ENCODE results near the gene PSAT1. TPM values are rescaled to one million over a fixed set of nuclear protein-coding genes. Genes with fewer than 3 reads are reported as not detected.

The PSAT1 gene
- polyA plus RNA-seq, 1 donor (not counting 4 experiments of a cell fraction or from before 2014, with no cell fraction given), result 88.9 TPM

DNA sequence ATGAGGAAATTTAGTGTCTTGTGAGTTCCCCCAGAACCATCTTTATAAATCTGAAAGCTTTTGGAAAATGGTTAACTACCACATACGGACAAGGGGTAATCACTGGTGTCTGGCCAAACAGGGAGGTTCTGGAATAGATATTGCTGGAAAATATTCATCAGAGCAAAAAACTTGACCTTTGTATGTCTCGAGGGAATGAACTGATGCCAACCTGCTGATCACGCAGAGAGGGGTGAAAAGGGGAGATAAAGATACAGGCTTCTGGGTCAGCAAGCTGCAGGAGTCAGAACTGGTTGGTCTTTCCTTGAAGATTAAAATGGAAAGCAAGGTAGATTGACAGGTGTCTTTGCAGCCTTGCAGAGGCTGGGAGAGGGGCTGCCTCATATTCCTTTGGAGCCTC, 35.5 kb downstream of the PSAT1 start:
- Histone ChIP-seq H2AFZ (ENCODE audit: control insufficient read depth, low read length) (no peak overlapping the region), H3K9me3 (ENCODE audit: control insufficient read depth, low read depth, low read length) (no peaks in the 10 kb centered on the region), H3K79me2 (ENCODE audit: control insufficient read depth, insufficient read depth, low read length) (no peaks in the 10 kb centered on the region), H3K4me1 (ENCODE audit: control insufficient read depth, extremely low read depth, insufficient read depth, low read length) (no peaks in the 10 kb centered on the region), H3K4me3 (ENCODE audit: control insufficient read depth in 2 of 3, extremely low read depth in 1 of 3, insufficient read depth in 2 of 3, low read depth in 1 of 3, low read length in 3 of 3) (no peak overlapping the region), H4K20me1 (ENCODE audit: control insufficient read depth, extremely low read depth, insufficient read depth, low read length) (no peaks in the 10 kb centered on the region), H3K4me2 (ENCODE audit: control insufficient read depth, extremely low read depth, insufficient read depth, low read depth, low read length) (no peak overlapping the region), H3K9ac (ENCODE audit: control insufficient read depth, extremely low read depth, insufficient read depth, low read length) (no peak overlapping the region), H3K36me3 (ENCODE audit: control insufficient read depth in 2 of 2, extremely low read depth in 1 of 2, insufficient read depth in 2 of 2, low read length in 2 of 2) (peaks cover 0 to 6% of the 10 kb centered on the region in 2 experiments), H3K9me1 (ENCODE audit: control insufficient read depth, extremely low read depth, insufficient read depth, low read length) (no peaks in the 10 kb centered on the region), H3K27ac (ENCODE audit: control insufficient read depth, insufficient read depth, low read length) (no peak overlapping the region), H3K27me3 (ENCODE audit: control insufficient read depth, extremely low read depth, insufficient read depth, low read length) (no peaks in the 10 kb centered on the region)
- DNase-seq (ENCODE audit: low read depth, low spot score) (no peak), FAIRE-seq (no peak)
- dilution Hi-C loops (cut with MboI; ENCODE audit: extremely low pct_ligation_motif_present, low sequenced_read_pairs), result no loop called here
- TF ChIP-seq, protein P1, sequence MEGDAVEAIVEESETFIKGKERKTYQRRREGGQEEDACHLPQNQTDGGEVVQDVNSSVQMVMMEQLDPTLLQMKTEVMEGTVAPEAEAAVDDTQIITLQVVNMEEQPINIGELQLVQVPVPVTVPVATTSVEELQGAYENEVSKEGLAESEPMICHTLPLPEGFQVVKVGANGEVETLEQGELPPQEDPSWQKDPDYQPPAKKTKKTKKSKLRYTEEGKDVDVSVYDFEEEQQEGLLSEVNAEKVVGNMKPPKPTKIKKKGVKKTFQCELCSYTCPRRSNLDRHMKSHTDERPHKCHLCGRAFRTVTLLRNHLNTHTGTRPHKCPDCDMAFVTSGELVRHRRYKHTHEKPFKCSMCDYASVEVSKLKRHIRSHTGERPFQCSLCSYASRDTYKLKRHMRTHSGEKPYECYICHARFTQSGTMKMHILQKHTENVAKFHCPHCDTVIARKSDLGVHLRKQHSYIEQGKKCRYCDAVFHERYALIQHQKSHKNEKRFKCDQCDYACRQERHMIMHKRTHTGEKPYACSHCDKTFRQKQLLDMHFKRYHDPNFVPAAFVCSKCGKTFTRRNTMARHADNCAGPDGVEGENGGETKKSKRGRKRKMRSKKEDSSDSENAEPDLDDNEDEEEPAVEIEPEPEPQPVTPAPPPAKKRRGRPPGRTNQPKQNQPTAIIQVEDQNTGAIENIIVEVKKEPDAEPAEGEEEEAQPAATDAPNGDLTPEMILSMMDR (optimal IDR thresholded peaks at IDR 0.05 in 1 of 3, IDR thresholded peaks at IDR 0.05 in 1 of 3, conservative IDR thresholded peaks at IDR 0.05 in 1 of 3; ENCODE audit: extremely low read depth in 1 of 3, insufficient read depth in 2 of 3, low read length in 3 of 3), result no peak
- TF ChIP-seq EZH2 (IDR thresholded peaks at IDR 0.05; ENCODE audit: low read length), result no peak

DNA sequence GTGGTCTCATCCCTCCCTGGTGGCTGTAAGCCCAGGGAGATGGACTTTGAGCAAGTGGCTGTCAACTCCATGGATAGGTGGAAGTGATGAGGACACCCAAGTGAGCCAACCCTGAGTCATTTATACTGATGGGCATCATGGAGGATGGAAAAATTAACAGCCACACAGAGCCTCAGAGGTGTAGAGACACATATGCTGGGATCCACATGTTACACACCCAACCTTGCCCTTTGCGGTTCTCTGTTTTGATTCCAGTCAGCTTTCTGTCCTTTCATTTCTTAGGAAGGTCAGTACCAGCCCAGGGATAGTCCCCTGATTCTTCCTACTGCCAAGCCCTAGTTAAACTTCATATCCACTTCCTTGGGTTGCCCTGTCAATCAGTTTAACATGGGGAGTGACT, 51.9 kb downstream of the PSAT1 start:
- no peak overlapping the region for H3K4me3 ChIP-seq (ENCODE audit: control insufficient read depth in 2 of 3, extremely low read depth in 1 of 3, insufficient read depth in 2 of 3, low read depth in 1 of 3, low read length in 3 of 3)
- no peaks in the 10 kb centered on the region for H4K20me1 ChIP-seq (ENCODE audit: control insufficient read depth, extremely low read depth, insufficient read depth, low read length)
- H3K79me2 ChIP-seq (ENCODE audit: control insufficient read depth, insufficient read depth, low read length), result no peaks in the 10 kb centered on the region
- H3K9me1 ChIP-seq (ENCODE audit: control insufficient read depth, extremely low read depth, insufficient read depth, low read length), result no peaks in the 10 kb centered on the region
- TF ChIP-seq, protein P1 (optimal IDR thresholded peaks at IDR 0.05 in 1 of 3, IDR thresholded peaks at IDR 0.05 in 1 of 3, conservative IDR thresholded peaks at IDR 0.05 in 1 of 3; ENCODE audit: extremely low read depth in 1 of 3, insufficient read depth in 2 of 3, low read length in 3 of 3), result no peak
- TF ChIP-seq EZH2 (IDR thresholded peaks at IDR 0.05; ENCODE audit: low read length), result no peak
- no peaks in the 10 kb centered on the region for H3K9me3 ChIP-seq (ENCODE audit: control insufficient read depth, low read depth, low read length)
- H3K36me3 ChIP-seq (ENCODE audit: control insufficient read depth in 2 of 2, extremely low read depth in 1 of 2, insufficient read depth in 2 of 2, low read length in 2 of 2), result no peaks in the 10 kb centered on the region
- no peak overlapping the region for H2AFZ ChIP-seq (ENCODE audit: control insufficient read depth, low read length)
- no peak overlapping the region for H3K9ac ChIP-seq (ENCODE audit: control insufficient read depth, extremely low read depth, insufficient read depth, low read length)
- dilution Hi-C loops (cut with MboI; ENCODE audit: extremely low pct_ligation_motif_present, low sequenced_read_pairs), result no loop called here
- DNase-seq (ENCODE audit: low read depth, low spot score) (no peak), FAIRE-seq (no peak)
- no peak overlapping the region for H3K27ac ChIP-seq (ENCODE audit: control insufficient read depth, insufficient read depth, low read length)
- no peak overlapping the region for H3K4me2 ChIP-seq (ENCODE audit: control insufficient read depth, extremely low read depth, insufficient read depth, low read depth, low read length)
- no peaks in the 10 kb centered on the region for H3K4me1 ChIP-seq (ENCODE audit: control insufficient read depth, extremely low read depth, insufficient read depth, low read length)
- no peaks in the 10 kb centered on the region for H3K27me3 ChIP-seq (ENCODE audit: control insufficient read depth, extremely low read depth, insufficient read depth, low read length)

Measured in keratinocyte (primary cell).